Measurements from ENCODE around the gene BTBD2. TPM values are rescaled to one million over a fixed set of nuclear protein-coding genes. Genes with fewer than 3 reads are reported as not detected.

BTBD2 gene
- total and polyA plus RNA-seq, 2 of the 13 experiments (the other 11 are each of a cell fraction or from before 2014, with no cell fraction given): 28.1 to 45.3 TPM

GRCh38 chr19:2061495-2062388 is 46.2 kb upstream of the BTBD2 start (continued):
- TF ChIP-seq SP140L (CRISPR knock-in tag; IDR thresholded peaks at IDR 0.05; ENCODE audit: borderline replicate concordance) (no peak; the same call in 1 of the 2 replicates), MXI1 (IDR thresholded peaks at IDR 0.05; ENCODE audit: borderline replicate concordance, low read depth, low read length) (peak; percentile 84), CENPBD1 (CRISPR knock-in tag; IDR thresholded peaks at IDR 0.05; ENCODE audit: borderline replicate concordance, low read depth) (no peak), ZNF512B (CRISPR knock-in tag; IDR thresholded peaks at IDR 0.05; ENCODE audit: borderline replicate concordance) (peak; percentile 78; the same call in 1 of the 2 replicates), MNT (IDR thresholded peaks at IDR 0.05) (peak; percentile 37; the same call in 1 of the 2 replicates), ZNF251 (CRISPR knock-in tag; IDR thresholded peaks at IDR 0.05) (no peak), ZNF317 (CRISPR knock-in tag; IDR thresholded peaks at IDR 0.05) (peak; percentile 70; the same call in 1 of the 2 replicates), PHF21A (CRISPR knock-in tag; IDR thresholded peaks at IDR 0.05) (0 out of 2 replicates have a peak, but pooled peaks have one; percentile 13), ZNF83 (CRISPR knock-in tag; IDR thresholded peaks at IDR 0.05; ENCODE audit: borderline replicate concordance) (0 out of 2 replicates have a peak, but pooled peaks have one; percentile 27), NR0B2 (CRISPR knock-in tag; IDR thresholded peaks at IDR 0.05) (peak; percentile 60), ZNF275 (CRISPR knock-in tag; IDR thresholded peaks at IDR 0.05; ENCODE audit: borderline replicate concordance) (no peak; the same call in 1 of the 2 replicates), ZNF615 (CRISPR knock-in tag; IDR thresholded peaks at IDR 0.05; ENCODE audit: borderline replicate concordance) (no peak), EED (CRISPR knock-in tag; IDR thresholded peaks at IDR 0.05) (no peak), ZFP36L2 (CRISPR knock-in tag; IDR thresholded peaks at IDR 0.05) (0 out of 2 replicates have a peak, but pooled peaks have one; percentile 15), ZNF33A (CRISPR knock-in tag; IDR thresholded peaks at IDR 0.05; ENCODE audit: borderline replicate concordance) (no peak), HBP1 (CRISPR knock-in tag; IDR thresholded peaks at IDR 0.05; ENCODE audit: low read depth) (no peak), MEIS1 (CRISPR knock-in tag; IDR thresholded peaks at IDR 0.05; ENCODE audit: borderline replicate concordance) (peak; percentile 73; the same call in 1 of the 2 replicates), SOX5 (CRISPR knock-in tag; IDR thresholded peaks at IDR 0.05; ENCODE audit: borderline replicate concordance) (no peak)

All from HepG2 (cell line).